ENCODE data around the gene KLHL11. TPM values are rescaled to one million over a fixed set of nuclear protein-coding genes. Genes with fewer than 3 reads are reported as not detected.

The KLHL11 gene
- polyA plus RNA-seq, 1 of the 3 experiments (the other 2 are of a cell fraction) = 2.6 TPM

DNA sequence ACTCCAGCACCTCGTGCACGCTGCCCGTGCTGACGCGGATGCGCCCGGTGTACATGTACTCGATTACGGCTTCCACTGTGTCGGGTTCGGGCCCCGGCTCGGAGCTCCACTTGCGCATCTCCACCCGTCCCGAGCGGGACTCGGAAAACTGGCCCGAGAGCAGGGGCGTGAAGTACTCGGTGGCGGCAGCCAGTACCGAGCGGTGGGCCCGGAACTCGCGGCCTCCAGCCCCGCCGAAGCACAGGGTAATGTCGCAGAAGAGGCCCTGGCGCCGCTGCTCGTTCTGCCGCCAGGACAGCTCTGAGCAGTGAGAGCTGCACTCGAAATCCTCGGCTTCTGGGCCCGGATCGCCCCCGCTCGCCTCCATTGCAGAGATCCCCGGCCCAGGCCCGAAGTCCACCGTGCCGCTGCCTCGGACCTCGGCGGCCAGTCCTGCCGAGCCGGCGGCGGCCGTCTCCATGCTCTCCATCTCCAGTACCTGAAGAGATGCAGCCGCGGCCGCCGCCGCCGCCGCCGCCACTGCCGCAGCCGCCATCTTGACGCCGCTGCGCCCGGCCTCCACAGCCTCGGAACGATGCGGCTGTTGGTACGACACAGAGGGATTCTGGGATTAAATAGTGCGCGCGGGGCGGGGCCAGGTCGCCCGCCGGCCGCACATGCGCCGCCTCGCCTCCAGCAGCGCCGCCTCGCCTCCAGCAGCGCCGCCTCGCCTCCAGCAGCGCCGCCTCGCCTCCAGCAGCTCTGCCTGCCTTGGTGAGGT is at the start of gene KLHL11 (continued):
- TF ChIP-seq, protein P1, sequence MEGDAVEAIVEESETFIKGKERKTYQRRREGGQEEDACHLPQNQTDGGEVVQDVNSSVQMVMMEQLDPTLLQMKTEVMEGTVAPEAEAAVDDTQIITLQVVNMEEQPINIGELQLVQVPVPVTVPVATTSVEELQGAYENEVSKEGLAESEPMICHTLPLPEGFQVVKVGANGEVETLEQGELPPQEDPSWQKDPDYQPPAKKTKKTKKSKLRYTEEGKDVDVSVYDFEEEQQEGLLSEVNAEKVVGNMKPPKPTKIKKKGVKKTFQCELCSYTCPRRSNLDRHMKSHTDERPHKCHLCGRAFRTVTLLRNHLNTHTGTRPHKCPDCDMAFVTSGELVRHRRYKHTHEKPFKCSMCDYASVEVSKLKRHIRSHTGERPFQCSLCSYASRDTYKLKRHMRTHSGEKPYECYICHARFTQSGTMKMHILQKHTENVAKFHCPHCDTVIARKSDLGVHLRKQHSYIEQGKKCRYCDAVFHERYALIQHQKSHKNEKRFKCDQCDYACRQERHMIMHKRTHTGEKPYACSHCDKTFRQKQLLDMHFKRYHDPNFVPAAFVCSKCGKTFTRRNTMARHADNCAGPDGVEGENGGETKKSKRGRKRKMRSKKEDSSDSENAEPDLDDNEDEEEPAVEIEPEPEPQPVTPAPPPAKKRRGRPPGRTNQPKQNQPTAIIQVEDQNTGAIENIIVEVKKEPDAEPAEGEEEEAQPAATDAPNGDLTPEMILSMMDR (IDR thresholded peaks at IDR 0.05) = no peak
- TF ChIP-seq SMC3 (IDR thresholded peaks at IDR 0.05; ENCODE audit: low read depth, low read length) (no peak), ELF1 (IDR thresholded peaks at IDR 0.05) (no peak), NFIC (IDR thresholded peaks at IDR 0.05; ENCODE audit: borderline replicate concordance) (no peak), RFX5 (IDR thresholded peaks at IDR 0.05; ENCODE audit: low read length) (0 out of 2 replicates have a peak, but pooled peaks have one; percentile 20), YY1 (IDR thresholded peaks at IDR 0.05; ENCODE audit: low read depth) (peak; percentile 95), MEF2A (IDR thresholded peaks at IDR 0.05; ENCODE audit: borderline replicate concordance, low read depth) (no peak), FOXM1 (IDR thresholded peaks at IDR 0.05; ENCODE audit: low read depth) (no peak)
- TF ChIP-seq, protein P2, sequence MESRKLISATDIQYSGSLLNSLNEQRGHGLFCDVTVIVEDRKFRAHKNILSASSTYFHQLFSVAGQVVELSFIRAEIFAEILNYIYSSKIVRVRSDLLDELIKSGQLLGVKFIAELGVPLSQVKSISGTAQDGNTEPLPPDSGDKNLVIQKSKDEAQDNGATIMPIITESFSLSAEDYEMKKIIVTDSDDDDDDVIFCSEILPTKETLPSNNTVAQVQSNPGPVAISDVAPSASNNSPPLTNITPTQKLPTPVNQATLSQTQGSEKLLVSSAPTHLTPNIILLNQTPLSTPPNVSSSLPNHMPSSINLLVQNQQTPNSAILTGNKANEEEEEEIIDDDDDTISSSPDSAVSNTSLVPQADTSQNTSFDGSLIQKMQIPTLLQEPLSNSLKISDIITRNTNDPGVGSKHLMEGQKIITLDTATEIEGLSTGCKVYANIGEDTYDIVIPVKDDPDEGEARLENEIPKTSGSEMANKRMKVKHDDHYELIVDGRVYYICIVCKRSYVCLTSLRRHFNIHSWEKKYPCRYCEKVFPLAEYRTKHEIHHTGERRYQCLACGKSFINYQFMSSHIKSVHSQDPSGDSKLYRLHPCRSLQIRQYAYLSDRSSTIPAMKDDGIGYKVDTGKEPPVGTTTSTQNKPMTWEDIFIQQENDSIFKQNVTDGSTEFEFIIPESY (IDR thresholded peaks at IDR 0.05; ENCODE audit: borderline replicate concordance, low read depth) = 0 out of 2 replicates have a peak, but pooled peaks have one; percentile 27
- TF ChIP-seq, protein P3, sequence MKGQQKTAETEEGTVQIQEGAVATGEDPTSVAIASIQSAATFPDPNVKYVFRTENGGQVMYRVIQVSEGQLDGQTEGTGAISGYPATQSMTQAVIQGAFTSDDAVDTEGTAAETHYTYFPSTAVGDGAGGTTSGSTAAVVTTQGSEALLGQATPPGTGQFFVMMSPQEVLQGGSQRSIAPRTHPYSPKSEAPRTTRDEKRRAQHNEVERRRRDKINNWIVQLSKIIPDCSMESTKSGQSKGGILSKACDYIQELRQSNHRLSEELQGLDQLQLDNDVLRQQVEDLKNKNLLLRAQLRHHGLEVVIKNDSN (IDR thresholded peaks at IDR 0.05; ENCODE audit: borderline replicate concordance, low read depth) = no peak

DNA sequence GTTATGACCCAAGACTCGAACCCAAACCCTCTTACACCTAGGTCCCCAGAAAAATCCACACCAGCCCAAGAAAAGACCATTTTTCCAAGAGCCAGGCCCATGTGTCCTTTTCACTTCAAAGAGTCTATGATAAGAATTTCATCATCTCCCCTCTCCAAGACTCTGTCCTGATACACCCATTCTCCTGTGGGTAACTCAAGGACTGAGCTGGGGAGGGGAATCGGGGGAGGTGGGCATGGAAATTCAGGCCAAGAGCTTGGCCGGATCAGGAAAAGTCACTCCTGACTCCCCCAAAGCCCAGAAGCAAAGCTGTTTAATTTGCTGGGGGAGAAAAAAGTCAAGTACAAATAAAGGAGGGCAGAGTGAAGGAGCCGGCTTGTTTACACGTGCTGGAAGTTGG is 49.8 kb upstream of the KLHL11 start:
- Histone ChIP-seq H3K27ac (ENCODE audit: low read depth in 2 of 2, low read length in 1 of 2) (no peak overlapping the region; a peak in 1 of 4 replicates), H4K20me1 (ENCODE audit: insufficient read depth) (peaks cover 56% of the 10 kb centered on the region), H3K9ac (no peak overlapping the region), H3K4me1 (ENCODE audit: control insufficient read depth in 1 of 2, insufficient read depth in 2 of 2, low read depth in 1 of 2, low read length in 1 of 2) (peaks cover 34 to 48% of the 10 kb centered on the region in 2 experiments; a peak in 3 of 4 replicates), H3K9me2 (no peaks in the 10 kb centered on the region), H3K4me2 (peak overlapping the region; percentile 89; the same call in 1 of the 2 replicates), H2AFZ (ENCODE audit: low read depth) (no peak overlapping the region), H3K9me3 (no peaks in the 10 kb centered on the region), H3K27me3 (ENCODE audit: insufficient read depth) (no peaks in the 10 kb centered on the region), H3K79me2 (ENCODE audit: insufficient read depth) (peaks cover 71% of the 10 kb centered on the region), H3K36me3 (replicated peaks in 1 of 2; ENCODE audit: control insufficient read depth in 1 of 2, insufficient read depth in 2 of 2, low read length in 1 of 2) (peaks cover 27 to 31% of the 10 kb centered on the region in 2 experiments), H3F3A (replicated peaks; ENCODE audit: insufficient read depth) (peaks cover 34% of the 10 kb centered on the region), H3K4me3 (ENCODE audit: low read depth in 2 of 2, low read length in 1 of 2) (no peak overlapping the region)
- CTCF ChIA-PET = interaction anchor here (0.7 to 1.3 kb wide), 3 partner anchors 20 to 169 kb away, joined by 3 to 4 read pairs (median 3); no protein-coding TSS in a partner anchor
- TF ChIP-seq YY1 (IDR thresholded peaks at IDR 0.05; ENCODE audit: low read depth) = no peak
- TF ChIP-seq, protein P3 (IDR thresholded peaks at IDR 0.05; ENCODE audit: borderline replicate concordance, low read depth) = no peak
- no peak for TF ChIP-seq MEF2A (IDR thresholded peaks at IDR 0.05; ENCODE audit: borderline replicate concordance, low read depth)
- TF ChIP-seq TCF12 (IDR thresholded peaks at IDR 0.05) = no peak
- no peak for TF ChIP-seq GABPA (IDR thresholded peaks at IDR 0.05; ENCODE audit: low read depth)
- TF ChIP-seq JUND (IDR thresholded peaks at IDR 0.05) = no peak
- TF ChIP-seq ELF1 (IDR thresholded peaks at IDR 0.05) = no peak
- TF ChIP-seq, protein P2 (IDR thresholded peaks at IDR 0.05; ENCODE audit: borderline replicate concordance, low read depth) = no peak
- no peak for TF ChIP-seq SIN3A (IDR thresholded peaks at IDR 0.05; ENCODE audit: borderline replicate concordance, low read depth, low read length)
- TF ChIP-seq CHD2 (IDR thresholded peaks at IDR 0.05; ENCODE audit: low read length, partially characterized antibody) = no peak
- TF ChIP-seq TAF1 (IDR thresholded peaks at IDR 0.05; ENCODE audit: borderline replicate concordance, low read depth, low read length) = no peak
- no peak for TF ChIP-seq EZH2phosphoT487 (IDR thresholded peaks at IDR 0.05; ENCODE audit: borderline replicate concordance, low read depth)
- no peak for TF ChIP-seq NFIC (IDR thresholded peaks at IDR 0.05; ENCODE audit: borderline replicate concordance)
- no peak for TF ChIP-seq SMC3 (IDR thresholded peaks at IDR 0.05; ENCODE audit: low read depth, low read length)
- TF ChIP-seq, protein P4, sequence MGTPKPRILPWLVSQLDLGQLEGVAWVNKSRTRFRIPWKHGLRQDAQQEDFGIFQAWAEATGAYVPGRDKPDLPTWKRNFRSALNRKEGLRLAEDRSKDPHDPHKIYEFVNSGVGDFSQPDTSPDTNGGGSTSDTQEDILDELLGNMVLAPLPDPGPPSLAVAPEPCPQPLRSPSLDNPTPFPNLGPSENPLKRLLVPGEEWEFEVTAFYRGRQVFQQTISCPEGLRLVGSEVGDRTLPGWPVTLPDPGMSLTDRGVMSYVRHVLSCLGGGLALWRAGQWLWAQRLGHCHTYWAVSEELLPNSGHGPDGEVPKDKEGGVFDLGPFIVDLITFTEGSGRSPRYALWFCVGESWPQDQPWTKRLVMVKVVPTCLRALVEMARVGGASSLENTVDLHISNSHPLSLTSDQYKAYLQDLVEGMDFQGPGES (IDR thresholded peaks at IDR 0.05; ENCODE audit: low read depth, low read length) = no peak
- no peak for DNase-seq
- WGBS (ENCODE audit: low lambda C conversion rate) = 82% methylated on average over 5 of the region's 5 CpGs
- POLR2A ChIA-PET = no interaction called here
